ENCODE data around the gene TRAF5. TPM values are rescaled to one million over a fixed set of nuclear protein-coding genes. Genes with fewer than 3 reads are reported as not detected.

TRAF5 gene
- total RNA-seq, 4 donors from 2014 or later, result 1.5 to 3.9 (median 1.8) TPM

Other genes with a start within 250 kb of the TRAF5 start
- not detected for gene KCNH1, start 192.7 kb upstream of the TRAF5 start, total RNA-seq
- 10 to 100 TPM; 28.1 to 55.0 (median 43.5) TPM for gene RCOR3, start 67.5 kb upstream of the TRAF5 start, total RNA-seq
- under 1 TPM in 3 of 4 donors, not detected in 1; 0.23 to 0.36 (median 0.25) TPM for gene RD3, start 165.3 kb downstream of the TRAF5 start, total RNA-seq